Karpas-422 (cell line): ENCODE results near the gene RBPJL. TPM values are rescaled to one million over a fixed set of nuclear protein-coding genes. Genes with fewer than 3 reads are reported as not detected.

Experiments
- DNase-seq: peaks from one replicate; pipeline ENCODE4 v3.0.0-alpha.2; 2015
- H2AFZ ChIP-seq: fragments of 200-600 bp; sonication (generic); 2 replicates; pipeline ENCODE4 v1.6.1; 2014; ENCODE audit warnings: antibody characterized with exemption, low read length, mixed read lengths
- H3K27ac ChIP-seq: fragments of 200-600 bp; sonication (generic); 2 replicates; pipeline ENCODE4 v1.5.1; 2014; ENCODE audit warnings: mild to moderate bottlenecking, low read length, moderate library complexity
- H3K27me3 ChIP-seq: fragments of 200-600 bp; sonication (generic); 2 replicates; pipeline ENCODE4 v1.6.1; 2014; ENCODE audit warnings: low read length, mixed read lengths
- H3K36me3 ChIP-seq: fragments of 200-600 bp; sonication (generic); 2 replicates; pipeline ENCODE4 v1.6.1; 2014; ENCODE audit warnings: low read length, mixed read lengths; ENCODE audit not compliant: insufficient read depth
- H3K4me1 ChIP-seq: fragments of 200-600 bp; sonication (generic); 2 replicates; pipeline ENCODE4 v1.6.1; 2014; ENCODE audit warnings: mild to moderate bottlenecking, low read length, mixed read lengths
- H3K4me2 ChIP-seq: fragments of 200-600 bp; sonication (generic); 2 replicates; pipeline ENCODE4 v1.6.1; 2014; ENCODE audit warnings: low read length, low read depth, mild to moderate bottlenecking; ENCODE audit not compliant: poor library complexity, severe bottlenecking
- H3K4me3 ChIP-seq: fragments of 200-600 bp; sonication (generic); 2 replicates; pipeline ENCODE4 v1.5.1; 2014; ENCODE audit warnings: mild to moderate bottlenecking, antibody characterized with exemption, low read length, mixed read lengths
- H3K79me2 ChIP-seq: fragments of 200-600 bp; sonication (generic); 2 replicates; pipeline ENCODE4 v1.6.1; 2014; ENCODE audit warnings: mild to moderate bottlenecking, low read length, mixed read lengths
- H3K9ac ChIP-seq: fragments of 200-600 bp; sonication (generic); 2 replicates; pipeline ENCODE4 v1.6.0; 2014; ENCODE audit warnings: low read length
- H3K9me2 ChIP-seq: fragments of 200-600 bp; sonication (generic), shearing (Covaris generic); replicated peaks from 2 replicates; pipeline ENCODE4 v1.6.0; 2014; ENCODE audit warnings: mild to moderate bottlenecking, low read length, moderate library complexity; ENCODE audit not compliant: insufficient read depth
- H3K9me3 ChIP-seq: fragments of 300-700, 200-600 bp; sonication (generic); 2 replicates; pipeline ENCODE4 v1.6.1; 2014; ENCODE audit warnings: low read length, mixed read lengths
- H4K20me1 ChIP-seq: fragments of 200-600 bp; sonication (generic); 2 replicates; pipeline ENCODE4 v1.6.1; 2014; ENCODE audit warnings: mild to moderate bottlenecking, antibody characterized with exemption, low read length, low read depth; ENCODE audit not compliant: insufficient read depth
- total RNA-seq: library from RNA; depleted of rRNA; stranded (reverse); fragments of >200 nt; shearing (Covaris generic); gene quantifications from 2 replicates; pipeline ENCODE4 v1.2.3, GENCODE V29; 2014; ENCODE audit warnings: low replicate concordance

The RBPJL gene
- total RNA-seq, 1 experiment from 2014 or later = not detected

DNA sequence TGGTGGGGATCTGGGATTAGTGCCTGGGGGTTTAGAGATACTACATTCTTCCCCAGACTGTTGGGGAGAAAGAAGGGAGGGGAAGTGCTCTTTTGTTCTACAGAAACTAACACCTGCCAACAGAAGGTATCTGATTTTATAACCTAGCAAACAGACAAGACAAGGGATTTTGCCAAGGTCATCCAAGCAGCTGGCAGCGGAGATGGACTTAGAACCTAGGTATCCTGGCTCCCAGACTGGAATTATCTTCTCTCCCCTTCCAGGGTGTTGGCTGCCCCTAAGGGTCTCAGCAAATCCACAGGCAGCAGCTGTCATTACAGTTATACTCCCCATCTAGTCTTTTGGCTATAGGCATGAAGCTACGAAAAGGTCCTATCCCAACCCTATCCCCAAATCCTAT is 33.2 kb downstream of the RBPJL start:
- Histone ChIP-seq H3K4me2 (no peak overlapping the region), H4K20me1 (no peaks in the 10 kb centered on the region), H3K9me2 (no peaks in the 10 kb centered on the region), H3K36me3 (no peaks in the 10 kb centered on the region), H3K79me2 (no peaks in the 10 kb centered on the region), H3K27me3 (no peaks in the 10 kb centered on the region), H3K9ac (no peak overlapping the region), H3K4me1 (no peaks in the 10 kb centered on the region), H3K27ac (no peak overlapping the region), H3K4me3 (no peak overlapping the region), H3K9me3 (no peaks in the 10 kb centered on the region), H2AFZ (no peak overlapping the region)
- no peak for DNase-seq

DNA sequence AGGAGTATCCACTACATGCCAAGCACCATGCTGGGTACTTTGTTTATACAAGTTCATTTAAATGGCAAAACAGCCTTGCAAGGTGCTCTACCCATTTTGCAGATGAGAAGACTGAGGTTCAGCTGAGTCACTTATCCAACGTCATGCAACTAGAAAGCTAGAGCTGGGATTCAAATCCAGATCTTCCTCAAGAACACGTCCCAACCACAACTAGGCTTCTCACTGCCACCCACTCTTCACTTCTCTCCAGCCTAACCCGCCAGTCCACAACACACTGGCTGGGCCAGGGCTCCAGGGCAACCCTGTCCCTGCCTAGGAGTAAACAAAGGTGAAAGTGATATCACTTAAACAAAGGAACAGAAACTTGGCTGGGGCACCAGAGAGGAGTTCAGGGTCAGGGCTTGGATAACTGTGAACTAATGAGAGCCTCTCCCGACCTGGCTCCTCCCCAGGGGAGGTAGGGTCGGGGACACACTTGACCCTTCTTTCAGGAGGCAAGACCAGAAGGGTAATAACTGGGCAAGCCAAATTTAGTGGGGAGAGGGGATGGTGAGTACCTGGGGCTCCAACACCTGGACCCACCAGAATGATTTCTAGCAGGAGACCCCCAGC is 33.7 kb downstream of the RBPJL start:
- DNase-seq = no peak
- H3K4me2 ChIP-seq = no peak overlapping the region
- no peaks in the 10 kb centered on the region for H3K9me3 ChIP-seq
- no peak overlapping the region for H3K9ac ChIP-seq
- H3K79me2 ChIP-seq = no peaks in the 10 kb centered on the region
- no peaks in the 10 kb centered on the region for H3K4me1 ChIP-seq
- H3K4me3 ChIP-seq = no peak overlapping the region
- no peaks in the 10 kb centered on the region for H3K9me2 ChIP-seq
- H3K36me3 ChIP-seq = no peaks in the 10 kb centered on the region
- no peak overlapping the region for H3K27ac ChIP-seq
- H4K20me1 ChIP-seq = no peaks in the 10 kb centered on the region
- H2AFZ ChIP-seq = no peak overlapping the region
- no peaks in the 10 kb centered on the region for H3K27me3 ChIP-seq

DNA sequence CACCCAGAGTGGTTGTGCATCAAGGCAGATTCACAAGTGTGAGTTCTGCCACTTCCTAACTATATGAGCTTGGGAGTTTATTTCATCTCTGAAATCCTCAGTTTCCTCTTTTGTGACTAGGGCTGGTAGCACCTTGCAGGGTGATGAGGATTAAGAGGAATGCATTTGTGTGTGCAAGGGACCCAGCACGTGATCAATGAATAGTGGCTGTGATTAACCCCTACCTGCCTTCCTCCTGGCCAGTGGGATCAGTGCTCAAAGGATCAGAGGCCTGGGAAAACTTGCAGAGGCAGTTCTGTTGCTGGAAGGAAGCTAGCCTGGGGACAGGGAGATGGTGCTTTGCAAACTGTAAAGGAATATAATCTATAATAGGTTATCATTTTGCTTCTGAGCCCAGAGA is 34.3 kb downstream of the RBPJL start:
- Histone ChIP-seq H3K4me3 (no peak overlapping the region), H3K79me2 (no peaks in the 10 kb centered on the region)

DNA sequence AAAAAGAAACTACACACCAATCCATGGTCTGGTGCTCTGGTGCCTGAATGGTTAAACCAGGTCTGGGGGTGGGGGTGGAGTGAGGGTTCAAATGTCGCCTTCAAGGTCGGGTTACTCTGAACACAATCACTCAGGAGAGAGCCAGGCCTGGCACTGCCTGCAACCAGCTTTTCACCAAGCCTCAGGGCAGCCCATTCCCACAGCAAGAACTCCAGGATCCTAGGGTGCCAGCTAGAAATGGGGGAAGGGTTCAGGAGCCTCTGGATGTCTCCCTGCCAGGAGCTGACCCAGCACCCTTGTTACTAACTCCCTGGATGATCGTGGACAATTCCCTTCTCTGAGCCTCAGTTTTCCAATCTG is 34.9 kb downstream of the RBPJL start:
- Histone ChIP-seq H3K79me2 (no peaks in the 10 kb centered on the region), H3K27ac (no peak overlapping the region), H3K4me2 (no peak overlapping the region), H3K9me2 (no peaks in the 10 kb centered on the region), H3K36me3 (no peaks in the 10 kb centered on the region), H3K4me3 (no peak overlapping the region), H2AFZ (no peak overlapping the region), H3K4me1 (no peaks in the 10 kb centered on the region), H4K20me1 (no peaks in the 10 kb centered on the region), H3K27me3 (no peaks in the 10 kb centered on the region), H3K9me3 (no peaks in the 10 kb centered on the region), H3K9ac (no peak overlapping the region)
- no peak for DNase-seq

More for the DNA sequence above, 34.3 kb downstream of the RBPJL start:
- H3K27ac ChIP-seq = no peak overlapping the region
- H3K9me2 ChIP-seq = no peaks in the 10 kb centered on the region
- H2AFZ ChIP-seq = no peak overlapping the region
- H4K20me1 ChIP-seq = no peaks in the 10 kb centered on the region
- H3K36me3 ChIP-seq = no peaks in the 10 kb centered on the region
- H3K4me2 ChIP-seq = no peak overlapping the region
- no peaks in the 10 kb centered on the region for H3K27me3 ChIP-seq
- H3K9me3 ChIP-seq = no peaks in the 10 kb centered on the region
- no peak overlapping the region for H3K9ac ChIP-seq
- DNase-seq = no peak
- H3K4me1 ChIP-seq = no peaks in the 10 kb centered on the region

DNA sequence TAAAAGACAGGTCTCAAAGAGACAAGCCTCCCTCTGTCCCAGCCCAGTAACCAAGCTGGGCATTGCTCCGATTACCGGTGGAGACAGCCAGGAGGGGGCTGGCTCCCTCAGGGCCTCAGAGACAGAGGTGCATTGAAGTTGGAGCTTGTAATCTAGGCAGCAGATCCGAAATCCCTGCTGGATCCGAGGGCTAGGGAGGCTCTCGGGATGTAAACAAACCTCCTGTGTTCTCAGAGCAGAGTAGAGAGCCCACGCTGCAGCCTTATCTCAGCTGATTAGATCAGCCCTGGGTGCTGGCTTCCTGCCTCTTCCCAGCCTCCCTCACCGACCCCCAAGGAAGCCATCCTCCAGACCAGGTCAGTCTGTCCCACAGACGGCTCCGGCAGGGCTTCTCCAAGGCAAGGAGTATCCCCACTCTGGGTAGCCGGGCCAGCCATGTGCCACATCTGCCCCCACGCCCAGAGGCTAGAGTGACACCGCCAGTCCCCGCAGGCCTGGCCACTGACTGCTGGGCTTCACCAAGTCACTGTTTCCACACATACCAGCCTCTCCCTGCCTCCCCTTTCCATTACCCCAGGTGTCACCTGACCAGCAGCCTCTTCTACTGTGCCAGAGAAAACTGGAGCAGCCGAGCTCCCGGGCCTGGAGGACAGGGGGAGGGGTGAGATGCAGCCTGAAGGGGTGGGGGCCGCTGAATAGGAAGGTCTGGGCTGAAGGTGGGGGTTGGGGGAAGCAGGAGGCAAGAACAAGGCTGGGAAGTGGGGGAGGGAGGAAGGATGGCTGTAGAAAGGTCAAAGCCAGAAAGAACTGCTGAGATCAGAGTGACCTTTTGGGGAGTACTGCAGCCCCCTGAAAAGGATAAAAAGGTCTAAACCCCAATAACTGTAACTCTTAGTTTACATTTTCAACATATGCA is 35.6 kb downstream of the RBPJL start:
- H3K36me3 ChIP-seq = no peaks in the 10 kb centered on the region
- no peaks in the 10 kb centered on the region for H3K4me1 ChIP-seq
- H3K9me3 ChIP-seq = no peaks in the 10 kb centered on the region
- H3K9ac ChIP-seq = no peak overlapping the region
- H3K4me2 ChIP-seq = no peak overlapping the region
- no peaks in the 10 kb centered on the region for H3K79me2 ChIP-seq
- H3K4me3 ChIP-seq = no peak overlapping the region
- no peak overlapping the region for H2AFZ ChIP-seq
- no peaks in the 10 kb centered on the region for H4K20me1 ChIP-seq
- H3K9me2 ChIP-seq = no peaks in the 10 kb centered on the region
- no peak overlapping the region for H3K27ac ChIP-seq
- H3K27me3 ChIP-seq = no peaks in the 10 kb centered on the region
- DNase-seq = no peak

DNA sequence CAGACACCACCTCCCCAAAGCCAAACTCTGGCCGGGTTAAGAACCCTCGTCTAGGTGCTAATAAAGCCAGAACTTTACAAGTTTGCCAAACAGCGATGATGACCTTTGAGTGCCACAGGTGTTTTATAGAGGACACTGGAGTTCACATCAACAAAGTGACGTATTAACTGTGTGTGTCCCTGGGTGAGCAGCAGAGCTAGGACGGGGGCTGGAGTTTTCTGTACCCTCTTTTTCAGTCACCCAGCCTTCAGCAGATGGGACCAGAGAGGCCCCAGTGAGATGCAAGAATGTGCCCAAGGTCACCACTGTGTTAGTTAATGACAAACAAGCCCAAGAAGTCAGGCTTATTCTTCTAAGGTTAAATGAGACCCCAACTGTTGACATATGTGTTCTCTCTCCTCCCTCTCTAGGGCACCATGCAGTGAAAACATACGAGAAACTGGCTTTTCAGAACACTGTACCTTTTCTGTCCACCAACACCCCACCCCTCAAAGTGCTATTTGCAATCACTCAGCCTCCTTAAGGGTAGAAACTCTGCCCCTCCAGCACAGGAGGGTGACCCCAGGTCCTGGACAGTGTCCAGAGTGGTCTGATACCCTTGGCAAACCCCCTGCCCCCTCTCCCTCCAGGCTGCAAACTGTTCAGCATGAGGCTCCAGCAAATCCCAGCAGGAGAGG is 36.4 kb downstream of the RBPJL start:
- Histone ChIP-seq H3K36me3 (no peaks in the 10 kb centered on the region), H3K9me2 (no peaks in the 10 kb centered on the region), H3K4me1 (no peaks in the 10 kb centered on the region), H3K4me3 (no peak overlapping the region), H3K27ac (no peak overlapping the region), H3K79me2 (no peaks in the 10 kb centered on the region), H3K9me3 (no peaks in the 10 kb centered on the region), H4K20me1 (no peaks in the 10 kb centered on the region), H3K4me2 (no peak overlapping the region), H3K27me3 (no peaks in the 10 kb centered on the region), H2AFZ (no peak overlapping the region), H3K9ac (no peak overlapping the region)
- no peak for DNase-seq

DNA sequence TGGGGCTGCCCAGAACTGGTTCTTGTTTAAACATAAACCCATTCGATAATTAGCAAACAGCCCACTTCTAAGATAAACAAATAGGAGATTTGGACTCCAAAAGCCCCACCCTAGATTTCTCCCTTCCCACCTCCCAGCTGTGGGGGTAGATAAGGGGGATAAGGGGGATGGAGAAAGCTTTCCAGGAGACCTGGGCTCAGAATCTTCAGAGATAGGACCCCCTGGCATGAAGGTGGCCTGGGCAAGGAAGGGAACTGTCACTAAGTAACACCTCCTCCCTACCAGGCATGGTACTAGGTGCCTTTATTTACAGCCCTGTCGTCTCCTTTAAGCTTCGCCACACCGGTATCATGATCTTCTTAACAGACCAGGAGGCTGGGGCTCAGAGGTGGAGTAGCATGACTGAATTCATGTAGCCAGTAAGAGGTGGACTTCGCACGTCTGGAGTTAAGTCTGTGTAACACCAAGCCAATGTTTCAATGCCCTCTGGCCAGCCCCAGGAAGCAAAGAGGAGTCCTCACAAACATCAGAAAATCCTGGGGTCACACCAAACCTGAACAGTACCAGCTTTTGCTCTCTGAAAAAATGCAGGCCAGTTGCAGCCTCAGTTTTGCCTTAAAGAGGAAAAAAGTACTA is 37.0 kb downstream of the RBPJL start:
- Histone ChIP-seq H4K20me1 (no peaks in the 10 kb centered on the region), H3K79me2 (no peaks in the 10 kb centered on the region), H3K9ac (no peak overlapping the region), H3K9me3 (no peaks in the 10 kb centered on the region), H3K9me2 (no peaks in the 10 kb centered on the region), H3K27me3 (no peaks in the 10 kb centered on the region), H3K27ac (no peak overlapping the region), H3K4me3 (no peak overlapping the region), H2AFZ (no peak overlapping the region), H3K4me2 (no peak overlapping the region), H3K36me3 (no peaks in the 10 kb centered on the region), H3K4me1 (no peaks in the 10 kb centered on the region)
- no peak for DNase-seq
